ENCODE results near the gene MACO1. TPM values are rescaled to one million over a fixed set of nuclear protein-coding genes. Genes with fewer than 3 reads are reported as not detected.

MACO1 gene
- total RNA-seq, 2 experiments from 2014 or later = 24.1 to 24.9 TPM

DNA sequence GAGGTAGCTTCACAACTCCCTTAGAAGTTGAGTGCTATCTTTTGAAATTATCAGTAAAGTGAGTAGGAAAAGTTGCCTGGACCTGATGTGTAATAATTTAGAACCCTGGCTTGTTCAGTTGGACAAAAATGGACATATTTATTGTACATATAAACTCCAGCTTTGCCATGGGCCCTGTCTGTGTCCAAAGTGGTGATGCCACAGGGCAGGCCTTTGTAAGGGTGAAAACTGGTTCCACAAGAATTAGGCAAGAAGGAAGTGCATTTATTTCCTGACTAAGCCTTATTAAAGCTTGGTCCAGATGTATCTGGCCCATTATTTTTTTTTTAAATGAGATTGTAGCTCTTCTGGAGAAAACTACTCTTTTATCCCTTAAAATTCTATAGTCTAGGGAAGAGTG is 47.9 kb downstream of the MACO1 start:
- Mint-ChIP-seq H3K4me3 (no peak overlapping the region), H3K4me1 (ENCODE audit: low read depth) (peaks cover 41% of the 10 kb centered on the region), H3K9me3 (no peaks in the 10 kb centered on the region), H3K36me3 (ENCODE audit: low read depth) (peaks cover 32% of the 10 kb centered on the region), H3K27me3 (no peaks in the 10 kb centered on the region), H3K27ac (no peak overlapping the region)
- intact Hi-C loops (cut with DNase I, micrococcal nuclease) = no loop called here
- ATAC-seq (ENCODE audit: poor library complexity) (no peak), DNase-seq (no peak)
- peaks cover 11% of the 10 kb centered on the region for H3K36me3 ChIP-seq (ENCODE audit: insufficient read depth, low read length)
- no peaks in the 10 kb centered on the region for H3K9me3 ChIP-seq (ENCODE audit: control insufficient read depth in 1 of 2, insufficient read depth in 1 of 2, low read length in 2 of 2)
- H3K4me3 ChIP-seq (ENCODE audit: low read length) = no peak overlapping the region
- no peak for TF ChIP-seq CTCF (IDR thresholded peaks at IDR 0.05)
- H3K27ac ChIP-seq (ENCODE audit: low read depth in 1 of 2, low read length in 2 of 2) = no peak overlapping the region
- CTCF ChIA-PET = interaction anchor here (1.6 kb wide), 1 partner anchor 9 kb away, joined by 4 read pairs; no protein-coding TSS in a partner anchor
- H3K27me3 ChIP-seq (ENCODE audit: control insufficient read depth in 1 of 2, insufficient read depth in 2 of 2, low read length in 2 of 2) = no peaks in the 10 kb centered on the region
- H3K4me1 ChIP-seq (ENCODE audit: insufficient read depth, low read length) = peaks cover 17% of the 10 kb centered on the region
- POLR2A ChIA-PET = interaction anchor here (0.8 kb wide), 1 partner anchor 351 kb away, joined by 3 read pairs; no protein-coding TSS in a partner anchor

DNA sequence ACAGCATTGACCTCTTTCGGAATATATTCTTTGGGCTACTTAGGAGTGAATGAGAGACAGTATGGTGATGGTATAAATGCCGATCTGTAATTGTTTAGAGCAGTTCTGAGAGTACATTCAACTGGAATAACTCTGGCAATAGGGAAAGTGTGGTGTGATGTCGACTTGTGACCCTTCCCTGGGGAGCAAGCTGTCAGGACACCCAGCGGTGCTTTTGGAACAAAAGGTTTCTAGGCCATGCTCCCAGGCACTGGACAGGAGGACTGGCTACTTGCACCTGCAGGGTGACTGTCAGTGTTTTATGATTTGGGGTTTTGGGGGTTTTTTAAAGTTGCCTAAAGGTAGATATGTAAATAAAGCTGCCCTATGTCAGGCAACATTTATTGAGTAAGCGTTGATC is 50.9 kb downstream of the MACO1 start:
- Histone ChIP-seq H3K27me3 (ENCODE audit: control insufficient read depth in 1 of 2, insufficient read depth in 2 of 2, low read length in 2 of 2) (no peaks in the 10 kb centered on the region), H3K27ac (ENCODE audit: low read depth in 1 of 2, low read length in 2 of 2) (no peak overlapping the region), H3K4me1 (ENCODE audit: insufficient read depth, low read length) (no peaks in the 10 kb centered on the region), H3K36me3 (ENCODE audit: insufficient read depth, low read length) (peaks cover 28% of the 10 kb centered on the region), H3K9me3 (ENCODE audit: control insufficient read depth in 1 of 2, insufficient read depth in 1 of 2, low read length in 2 of 2) (no peaks in the 10 kb centered on the region), H3K4me3 (ENCODE audit: low read length) (no peak overlapping the region)
- DNase-seq = no peak
- no peak for TF ChIP-seq CTCF (IDR thresholded peaks at IDR 0.05)
- Mint-ChIP-seq H3K4me1 (ENCODE audit: low read depth) (peaks cover 24% of the 10 kb centered on the region), H3K27ac (no peak overlapping the region), H3K4me3 (no peak overlapping the region), H3K27me3 (no peaks in the 10 kb centered on the region), H3K9me3 (no peaks in the 10 kb centered on the region), H3K36me3 (ENCODE audit: low read depth) (peaks cover 47% of the 10 kb centered on the region)
- CTCF ChIA-PET = no interaction called here
- POLR2A ChIA-PET = no interaction called here
- intact Hi-C loops (cut with DNase I, micrococcal nuclease) = loop anchor here in 1 of 2 experiments (10.0 kb wide), 1 partner anchor 167 kb away; no protein-coding TSS in a partner anchor
- no peak for ATAC-seq (ENCODE audit: poor library complexity)

DNA sequence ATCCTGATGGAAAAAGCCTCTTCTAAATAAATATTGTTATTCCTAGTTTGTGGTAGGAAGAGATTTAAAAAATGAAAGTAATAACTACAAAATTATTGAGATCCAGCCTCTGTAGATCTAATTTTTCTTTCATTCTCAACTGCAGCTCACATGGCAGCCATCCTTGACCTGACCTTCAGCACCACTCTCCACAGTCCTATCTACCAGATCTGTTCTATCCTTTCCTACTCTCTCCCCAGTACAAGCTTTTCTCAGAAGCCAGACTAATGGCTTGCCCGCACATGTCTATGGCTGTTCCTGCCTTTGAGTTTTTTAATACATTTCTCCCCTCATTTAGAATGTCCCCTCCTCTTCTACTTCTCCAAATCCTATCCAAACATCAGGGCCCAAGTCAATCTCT is 51.5 kb downstream of the MACO1 start:
- Mint-ChIP-seq H3K27me3 (no peaks in the 10 kb centered on the region), H3K9me3 (no peaks in the 10 kb centered on the region), H3K27ac (no peak overlapping the region), H3K4me1 (ENCODE audit: low read depth) (peaks cover 18% of the 10 kb centered on the region), H3K4me3 (no peak overlapping the region), H3K36me3 (ENCODE audit: low read depth) (peaks cover 48% of the 10 kb centered on the region)
- Histone ChIP-seq H3K9me3 (ENCODE audit: control insufficient read depth in 1 of 2, insufficient read depth in 1 of 2, low read length in 2 of 2) (no peaks in the 10 kb centered on the region), H3K36me3 (ENCODE audit: insufficient read depth, low read length) (peaks cover 32% of the 10 kb centered on the region), H3K27me3 (ENCODE audit: control insufficient read depth in 1 of 2, insufficient read depth in 2 of 2, low read length in 2 of 2) (no peaks in the 10 kb centered on the region), H3K4me1 (ENCODE audit: insufficient read depth, low read length) (no peaks in the 10 kb centered on the region), H3K27ac (ENCODE audit: low read depth in 1 of 2, low read length in 2 of 2) (no peak overlapping the region), H3K4me3 (ENCODE audit: low read length) (no peak overlapping the region)
- POLR2A ChIA-PET = no interaction called here
- CTCF ChIA-PET = no interaction called here
- intact Hi-C loops (cut with DNase I, micrococcal nuclease) = loop anchor here in 1 of 2 experiments (10.0 kb wide), 1 partner anchor 167 kb away; no protein-coding TSS in a partner anchor
- no peak for ATAC-seq (ENCODE audit: poor library complexity)
- no peak for DNase-seq
- no peak for TF ChIP-seq CTCF (IDR thresholded peaks at IDR 0.05)
